Epithelial cell of esophagus (primary cell): ENCODE data around the gene ARID5B.

Source experiments
- DNase-seq: peaks from one replicate; pipeline ENCODE4 v3.0.0; 2010; ENCODE audit warnings: low read depth
- H3K4me3 ChIP-seq: 2 replicates; pipeline ENCODE4 v1.5.1; 2011; ENCODE audit warnings: mild to moderate bottlenecking, low read length, control low read depth
- CTCF ChIP-seq: IDR thresholded peaks from 2 replicates; pipeline ENCODE4 v1.5.1; 2011; ENCODE audit warnings: low read depth, mild to moderate bottlenecking, low read length, control low read depth, inconsistent platforms; ENCODE audit not compliant: insufficient read depth; ENCODE audit errors: missing control alignments

ARID5B gene

GRCh38 chr10:62000726-62001125 lies 99.2 kb downstream of the ARID5B start:
- TF ChIP-seq CTCF, result no peak
- DNase-seq, result no peak
- no peak overlapping the region for H3K4me3 ChIP-seq

- no peak for DNase-seq
- TF ChIP-seq CTCF, result no peak
- no peak overlapping the region for H3K4me3 ChIP-seq
Measured at GRCh38 chr10:62001898-62002297, 100.4 kb downstream of the ARID5B start.

GRCh38 chr10:62002753-62003152 lies 101.3 kb downstream of the ARID5B start:
- H3K4me3 ChIP-seq, result no peak overlapping the region
- TF ChIP-seq CTCF, result no peak
- no peak for DNase-seq

- TF ChIP-seq CTCF, result no peak
- DNase-seq, result no peak
- no peak overlapping the region for H3K4me3 ChIP-seq
Measured at GRCh38 chr10:62004042-62004441, 102.5 kb downstream of the ARID5B start.

GRCh38 chr10:62005281-62005680 lies 103.8 kb downstream of the ARID5B start:
- H3K4me3 ChIP-seq, result no peak overlapping the region
- no peak for DNase-seq
- no peak for TF ChIP-seq CTCF

- H3K4me3 ChIP-seq, result no peak overlapping the region
- DNase-seq, result no peak
- no peak for TF ChIP-seq CTCF
Measured at GRCh38 chr10:62005687-62006086, 104.2 kb downstream of the ARID5B start.

- no peak for TF ChIP-seq CTCF
- DNase-seq, result no peak
- H3K4me3 ChIP-seq, result no peak overlapping the region
Measured at GRCh38 chr10:62007145-62007544, 105.6 kb downstream of the ARID5B start.
